Esophagus muscularis mucosa (tissue), 4 donors: Measurements from ENCODE around the gene SMOC1. TPM values are rescaled to one million over a fixed set of nuclear protein-coding genes. Genes with fewer than 3 reads are reported as not detected.

Source experiments
- DNase-seq: peaks from one replicate; pipeline ENCODE4 v3.0.0-alpha.2; 2017; ENCODE audit errors: extremely low spot score
- H3K27ac ChIP-seq, 4 donors: fragments of 200-600 bp; sonication (generic); replicated peaks in 1 of 4; 1 replicate in 3 of 4; 2 replicates in 1 of 4; pipeline ENCODE4 v1.5.1; 2016 to 2019; ENCODE audit warnings: mild to moderate bottlenecking in 1 of 4
- H3K27me3 ChIP-seq, 4 donors: fragments of 200-600 bp; sonication (generic); one replicate each; pipeline versions ENCODE4 v1.5.1 to v1.6.0; 2016 to 2019
- H3K36me3 ChIP-seq, 4 donors: fragments of 200-600 bp; sonication (generic); one replicate each; pipeline ENCODE4 v1.5.1; 2016 to 2019
- H3K4me1 ChIP-seq, 4 donors: fragments of 200-600 bp; sonication (generic); one replicate each; pipeline ENCODE4 v1.5.1; 2016 to 2019
- H3K4me3 ChIP-seq, 4 donors: fragments of 200-600 bp; sonication (generic); 1 replicate in 2 of 4; 2 replicates in 2 of 4; pipeline ENCODE4 v1.5.1; 2016 to 2019; ENCODE audit warnings: mild to moderate bottlenecking in 4 of 4, moderate library complexity in 1 of 4
- H3K9me3 ChIP-seq, 4 donors: fragments of 200-600 bp; sonication (generic); 1 replicate in 3 of 4; 2 replicates in 1 of 4; pipeline ENCODE4 v1.5.1; 2016 to 2019
- EP300 ChIP-seq: sonication (generic); formaldehyde crosslinking; IDR thresholded peaks from one replicate; pipeline ENCODE4 v1.6.1; 2017; ENCODE audit warnings: antibody characterized with exemption
- POLR2A ChIP-seq: fragments of 450-650 bp; IDR thresholded peaks from one replicate; pipeline ENCODE4 v1.6.1; 2017; ENCODE audit warnings: antibody characterized with exemption, moderate library complexity, mild to moderate bottlenecking, low read depth
- POLR2AphosphoS5 ChIP-seq, 2 donors: sonication (generic); formaldehyde crosslinking; IDR thresholded peaks; one replicate each; pipeline ENCODE4 v1.6.1; 2017; ENCODE audit warnings: antibody characterized with exemption in 2 of 2
- WGBS: methylation state at CpG from one replicate; pipeline ENCODE4 v1.1.5; 2018; 5-methylcytosine and 5-hydroxymethylcytosine counted together
- intact Hi-C: fragments of 100-400 bp; cut with DNase I; formaldehyde crosslinking; loops from one replicate; pipeline ENCODE4 v1.15.1; 2023
- total RNA-seq, 4 donors: library from RNA; depleted of rRNA; stranded (reverse); fragments of >200 nt; gene quantifications; one replicate each; pipeline versions ENCODE4 v1.1.0 to v1.2.1, GENCODE V29; 2016
- TF ChIP-seq, protein P1 (sequence below), 3 experiments: fragments of 200-600 bp in 2 of 3; fragments of 450-650 bp in 1 of 3; sonication (generic) in 2 of 3; IDR thresholded peaks; one replicate each; pipeline ENCODE4 v1.5.1; 2017 to 2019; ENCODE audit warnings: antibody characterized with exemption in 3 of 3, mild to moderate bottlenecking in 2 of 3, moderate library complexity in 1 of 3

The SMOC1 gene
- total RNA-seq, 4 donors from 2014 or later: under 0.01 to 1.8 (median 0.51) TPM

DNA sequence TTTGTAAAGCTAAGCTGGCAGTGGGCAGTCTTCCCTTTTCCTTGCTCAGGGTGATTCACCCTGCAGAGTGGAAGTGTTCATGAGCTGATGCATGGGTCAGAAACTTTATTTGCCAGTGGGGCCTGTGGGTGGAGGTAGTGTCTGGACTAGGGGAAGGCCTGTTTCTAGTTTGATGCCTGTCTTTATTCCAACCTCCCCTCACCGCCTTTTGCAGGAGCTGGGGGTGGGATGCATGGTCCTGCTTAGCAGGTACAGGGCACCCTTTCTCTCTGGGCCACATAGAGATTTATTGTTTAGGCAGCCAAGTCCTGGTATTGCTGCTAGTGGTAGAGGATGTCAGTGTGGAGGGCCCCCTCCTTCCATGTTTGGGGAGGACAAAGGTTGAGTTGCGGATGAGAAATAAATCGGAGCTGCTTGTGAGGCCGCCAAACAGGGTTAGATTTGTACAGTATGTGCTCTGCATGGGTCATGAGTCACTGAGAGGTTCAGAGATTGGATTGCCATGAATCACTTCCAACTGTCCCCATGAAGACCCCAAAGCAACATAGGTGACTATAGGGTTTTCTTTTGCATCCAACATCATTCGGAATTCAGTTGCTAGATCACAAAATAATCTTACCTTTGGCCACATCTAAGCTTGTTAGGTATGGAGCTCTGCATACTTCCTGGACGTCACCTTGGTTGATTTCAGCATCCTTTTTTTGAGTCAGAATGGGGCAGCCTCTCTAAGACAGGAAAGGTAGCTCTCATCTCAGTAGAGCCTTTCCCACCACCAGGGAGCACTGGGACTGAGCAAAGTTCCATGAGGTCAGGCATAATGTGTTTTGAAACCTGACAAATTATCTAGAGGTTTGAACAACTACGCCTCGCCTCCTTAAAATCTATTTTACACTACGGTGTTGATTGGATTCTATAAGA, 8.8 kb downstream of the SMOC1 start:
- H3K9me3 ChIP-seq: peaks cover 0 to 10% (median 4%) of the 10 kb centered on the region in 4 donors
- H3K27ac ChIP-seq: no peak overlapping the region
- no peaks in the 10 kb centered on the region for H3K36me3 ChIP-seq
- H3K27me3 ChIP-seq: peaks cover 0 to 18% (median 4%) of the 10 kb centered on the region in 4 donors
- no peak overlapping the region for H3K4me3 ChIP-seq
- DNase-seq: no peak
- intact Hi-C loops: no loop called here
- 83% methylated on average over 9 of the region's 9 CpGs for WGBS
- TF ChIP-seq, protein P1, sequence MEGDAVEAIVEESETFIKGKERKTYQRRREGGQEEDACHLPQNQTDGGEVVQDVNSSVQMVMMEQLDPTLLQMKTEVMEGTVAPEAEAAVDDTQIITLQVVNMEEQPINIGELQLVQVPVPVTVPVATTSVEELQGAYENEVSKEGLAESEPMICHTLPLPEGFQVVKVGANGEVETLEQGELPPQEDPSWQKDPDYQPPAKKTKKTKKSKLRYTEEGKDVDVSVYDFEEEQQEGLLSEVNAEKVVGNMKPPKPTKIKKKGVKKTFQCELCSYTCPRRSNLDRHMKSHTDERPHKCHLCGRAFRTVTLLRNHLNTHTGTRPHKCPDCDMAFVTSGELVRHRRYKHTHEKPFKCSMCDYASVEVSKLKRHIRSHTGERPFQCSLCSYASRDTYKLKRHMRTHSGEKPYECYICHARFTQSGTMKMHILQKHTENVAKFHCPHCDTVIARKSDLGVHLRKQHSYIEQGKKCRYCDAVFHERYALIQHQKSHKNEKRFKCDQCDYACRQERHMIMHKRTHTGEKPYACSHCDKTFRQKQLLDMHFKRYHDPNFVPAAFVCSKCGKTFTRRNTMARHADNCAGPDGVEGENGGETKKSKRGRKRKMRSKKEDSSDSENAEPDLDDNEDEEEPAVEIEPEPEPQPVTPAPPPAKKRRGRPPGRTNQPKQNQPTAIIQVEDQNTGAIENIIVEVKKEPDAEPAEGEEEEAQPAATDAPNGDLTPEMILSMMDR (IDR thresholded peaks at IDR 0.05): no peak
- TF ChIP-seq POLR2A (no peak), POLR2AphosphoS5 (IDR thresholded peaks at IDR 0.05) (no peak), EP300 (no peak)
- H3K4me1 ChIP-seq: no peaks in the 10 kb centered on the region

DNA sequence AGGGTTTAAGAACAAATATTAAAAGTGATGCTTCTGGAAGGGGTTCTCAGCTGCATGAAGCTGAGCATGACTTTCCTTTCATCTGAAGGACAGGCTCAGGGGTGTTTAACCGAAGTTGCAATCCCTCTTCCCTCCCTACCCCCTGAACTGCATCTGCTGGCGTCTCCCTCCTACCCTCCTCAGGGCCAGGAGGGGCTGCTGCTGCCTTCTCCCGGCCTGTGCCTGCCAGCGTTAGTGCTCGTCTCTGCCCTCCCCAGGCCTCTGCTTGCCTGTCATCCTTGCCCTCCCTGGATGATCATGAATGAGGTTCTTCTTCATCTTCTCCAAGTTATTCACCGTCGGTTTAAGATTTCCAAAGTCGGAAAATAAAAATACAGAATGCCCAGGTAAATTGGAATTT, 12.2 kb downstream of the SMOC1 start:
- TF ChIP-seq POLR2A: no peak
- TF ChIP-seq, protein P1 (IDR thresholded peaks at IDR 0.05): no peak
- TF ChIP-seq EP300: no peak
- no peak for TF ChIP-seq POLR2AphosphoS5 (IDR thresholded peaks at IDR 0.05)
- peaks cover 0 to 8% (median 0%) of the 10 kb centered on the region in 4 donors for H3K27me3 ChIP-seq
- H3K36me3 ChIP-seq: no peaks in the 10 kb centered on the region
- WGBS: 64% methylated on average over 8 of the region's 8 CpGs
- no peak overlapping the region for H3K27ac ChIP-seq
- no peaks in the 10 kb centered on the region for H3K4me1 ChIP-seq
- intact Hi-C loops: no loop called here
- no peak for DNase-seq
- no peak overlapping the region for H3K4me3 ChIP-seq
- H3K9me3 ChIP-seq: peaks cover 0 to 10% (median 4%) of the 10 kb centered on the region in 4 donors

DNA sequence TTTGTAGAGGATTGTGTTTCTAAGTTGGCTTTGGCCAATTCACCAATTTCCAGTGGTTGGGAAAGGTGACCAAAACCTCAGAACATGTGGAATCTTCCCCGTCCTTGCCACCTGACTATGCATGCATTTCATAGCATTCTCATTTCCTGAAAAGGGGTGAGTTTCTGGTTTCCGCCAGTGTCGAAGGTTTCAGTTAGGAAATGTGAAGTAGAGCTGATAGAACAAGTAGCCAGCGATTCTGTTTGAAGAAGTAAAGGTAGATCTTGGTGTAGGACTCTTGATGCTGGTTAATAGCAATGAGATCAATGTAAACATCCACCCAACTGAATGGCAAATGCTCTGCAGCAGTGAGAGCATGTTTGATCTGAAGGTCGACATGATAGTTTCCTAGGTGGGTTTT, 15.9 kb downstream of the SMOC1 start:
- no peaks in the 10 kb centered on the region for H3K4me1 ChIP-seq
- H3K9me3 ChIP-seq: peaks cover 0 to 27% (median 13%) of the 10 kb centered on the region in 4 donors
- WGBS: 80% methylated on average over 5 of the region's 5 CpGs
- intact Hi-C loops: no loop called here
- no peak for TF ChIP-seq EP300
- TF ChIP-seq, protein P1 (IDR thresholded peaks at IDR 0.05): no peak
- TF ChIP-seq POLR2AphosphoS5 (IDR thresholded peaks at IDR 0.05): no peak
- no peak for TF ChIP-seq POLR2A
- H3K4me3 ChIP-seq: no peak overlapping the region
- no peaks in the 10 kb centered on the region for H3K27me3 ChIP-seq
- no peaks in the 10 kb centered on the region for H3K36me3 ChIP-seq
- no peak for DNase-seq
- no peak overlapping the region for H3K27ac ChIP-seq

DNA sequence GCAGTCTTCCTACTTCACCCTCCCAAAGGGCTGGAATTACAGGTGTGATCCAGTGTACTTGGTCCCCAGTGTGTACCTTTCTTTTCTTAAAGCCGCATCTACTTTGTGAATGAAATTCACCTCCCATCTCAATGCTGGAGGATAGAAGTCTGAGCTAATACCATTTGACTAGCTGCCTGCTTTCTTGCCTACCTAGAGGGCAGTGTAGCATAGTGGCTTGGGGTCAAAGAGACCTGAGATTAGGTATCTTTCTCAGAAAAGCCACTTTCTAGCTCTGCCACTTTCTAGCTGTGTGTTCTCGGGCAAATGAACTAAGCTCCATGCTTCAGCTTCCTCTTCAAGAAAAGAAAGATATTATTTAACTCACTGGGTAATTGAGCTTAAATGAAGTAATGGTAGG, 16.9 kb downstream of the SMOC1 start:
- no peaks in the 10 kb centered on the region for H3K4me1 ChIP-seq
- H3K27ac ChIP-seq: no peak overlapping the region
- 92% methylated on average over 2 of the region's 2 CpGs for WGBS
- intact Hi-C loops: no loop called here
- no peak overlapping the region for H3K4me3 ChIP-seq
- TF ChIP-seq POLR2A (no peak), EP300 (no peak), POLR2AphosphoS5 (IDR thresholded peaks at IDR 0.05) (no peak)
- TF ChIP-seq, protein P1 (IDR thresholded peaks at IDR 0.05): no peak
- H3K9me3 ChIP-seq: peaks cover 0 to 27% (median 12%) of the 10 kb centered on the region in 4 donors
- no peaks in the 10 kb centered on the region for H3K27me3 ChIP-seq
- DNase-seq: no peak
- no peaks in the 10 kb centered on the region for H3K36me3 ChIP-seq
